IMR-90 (cell line): ENCODE measurements around the gene TOMM6.

Source experiments
- CTCF ChIP-seq: conservative IDR thresholded peaks from 2 replicates; pipeline ENCODE4 v1.5.1; 2012; ENCODE audit warnings: mild to moderate bottlenecking, low read depth, low read length, improper control_type of control experiment
- MAFK ChIP-seq: IDR thresholded peaks from 2 replicates; pipeline ENCODE4 v1.6.1; 2012; ENCODE audit warnings: low read depth, low read length, improper control_type of control experiment
- POLR2A ChIP-seq: IDR thresholded peaks from 2 replicates; pipeline ENCODE4 v1.6.1; 2012; ENCODE audit warnings: mild to moderate bottlenecking, low read depth, low read length
- RFX5 ChIP-seq: IDR thresholded peaks from 2 replicates; pipeline ENCODE4 v1.8.0; 2012; ENCODE audit warnings: low read depth, mild to moderate bottlenecking, low read length, moderate library complexity
- USF2 ChIP-seq: fragments of 150-350 bp; IDR thresholded peaks from 2 replicates; pipeline ENCODE4 v1.6.1; 2017; ENCODE audit warnings: mild to moderate bottlenecking, antibody characterized with exemption, low read length, low read depth

GRCh38 chr6:41777551-41778285 lies 9.8 kb upstream of the TOMM6 start:
- TF ChIP-seq CTCF (no peak), POLR2A (no peak), MAFK (no peak), USF2 (no peak), RFX5 (no peak)
